ENCODE measurements around the gene ATP5ME. TPM values are rescaled to one million over a fixed set of nuclear protein-coding genes. Genes with fewer than 3 reads are reported as not detected.

Gene ATP5ME
- total RNA-seq, 1 experiment from 2014 or later: 330 TPM

DNA sequence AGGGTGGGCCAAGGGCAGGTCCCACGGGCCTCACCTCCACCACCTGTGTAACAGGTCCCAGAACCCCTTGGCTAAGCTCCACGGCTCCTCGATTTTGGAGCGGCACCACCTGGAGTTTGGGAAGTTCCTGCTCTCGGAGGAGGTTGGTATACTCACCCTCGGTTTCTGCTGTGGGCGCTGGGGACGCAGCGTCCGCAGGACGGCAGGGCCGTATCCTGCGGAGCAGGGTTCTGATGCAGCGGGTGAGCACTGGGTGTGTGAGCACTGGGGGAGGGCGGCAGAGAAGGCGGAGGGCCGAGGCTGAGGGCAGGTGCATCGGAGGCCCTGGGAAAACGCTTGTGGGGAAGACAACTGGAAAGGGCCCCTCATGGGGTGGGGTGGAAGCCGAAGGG is 11.0 kb downstream of the ATP5ME start (continued):
- TF ChIP-seq, protein P1, sequence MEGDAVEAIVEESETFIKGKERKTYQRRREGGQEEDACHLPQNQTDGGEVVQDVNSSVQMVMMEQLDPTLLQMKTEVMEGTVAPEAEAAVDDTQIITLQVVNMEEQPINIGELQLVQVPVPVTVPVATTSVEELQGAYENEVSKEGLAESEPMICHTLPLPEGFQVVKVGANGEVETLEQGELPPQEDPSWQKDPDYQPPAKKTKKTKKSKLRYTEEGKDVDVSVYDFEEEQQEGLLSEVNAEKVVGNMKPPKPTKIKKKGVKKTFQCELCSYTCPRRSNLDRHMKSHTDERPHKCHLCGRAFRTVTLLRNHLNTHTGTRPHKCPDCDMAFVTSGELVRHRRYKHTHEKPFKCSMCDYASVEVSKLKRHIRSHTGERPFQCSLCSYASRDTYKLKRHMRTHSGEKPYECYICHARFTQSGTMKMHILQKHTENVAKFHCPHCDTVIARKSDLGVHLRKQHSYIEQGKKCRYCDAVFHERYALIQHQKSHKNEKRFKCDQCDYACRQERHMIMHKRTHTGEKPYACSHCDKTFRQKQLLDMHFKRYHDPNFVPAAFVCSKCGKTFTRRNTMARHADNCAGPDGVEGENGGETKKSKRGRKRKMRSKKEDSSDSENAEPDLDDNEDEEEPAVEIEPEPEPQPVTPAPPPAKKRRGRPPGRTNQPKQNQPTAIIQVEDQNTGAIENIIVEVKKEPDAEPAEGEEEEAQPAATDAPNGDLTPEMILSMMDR (IDR thresholded peaks at IDR 0.05 in 2 of 3, conservative IDR thresholded peaks at IDR 0.05 in 1 of 3; ENCODE audit: borderline replicate concordance in 1 of 3, insufficient read depth in 1 of 3, low read depth in 2 of 3, low read length in 2 of 3): no peak
- TF ChIP-seq, protein P2, sequence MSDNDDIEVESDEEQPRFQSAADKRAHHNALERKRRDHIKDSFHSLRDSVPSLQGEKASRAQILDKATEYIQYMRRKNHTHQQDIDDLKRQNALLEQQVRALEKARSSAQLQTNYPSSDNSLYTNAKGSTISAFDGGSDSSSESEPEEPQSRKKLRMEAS (IDR thresholded peaks at IDR 0.05): no peak
- TF ChIP-seq TCF7L2 (IDR thresholded peaks at IDR 0.05; ENCODE audit: borderline replicate concordance, extremely low read depth, insufficient read depth, insufficient read length) (no peak), CBX3 (IDR thresholded peaks at IDR 0.05; ENCODE audit: low read depth) (no peak), ELF1 (IDR thresholded peaks at IDR 0.05; ENCODE audit: borderline replicate concordance, low read depth) (no peak), POLR2AphosphoS5 (IDR thresholded peaks at IDR 0.05; ENCODE audit: low read depth, low read length) (no peak), SRF (IDR thresholded peaks at IDR 0.05; ENCODE audit: low read depth) (no peak), FOSL1 (IDR thresholded peaks at IDR 0.05; ENCODE audit: low read depth) (no peak), EZH2phosphoT487 (IDR thresholded peaks at IDR 0.05; ENCODE audit: borderline replicate concordance) (no peak), SP1 (IDR thresholded peaks at IDR 0.05; ENCODE audit: low read depth) (no peak)

DNA sequence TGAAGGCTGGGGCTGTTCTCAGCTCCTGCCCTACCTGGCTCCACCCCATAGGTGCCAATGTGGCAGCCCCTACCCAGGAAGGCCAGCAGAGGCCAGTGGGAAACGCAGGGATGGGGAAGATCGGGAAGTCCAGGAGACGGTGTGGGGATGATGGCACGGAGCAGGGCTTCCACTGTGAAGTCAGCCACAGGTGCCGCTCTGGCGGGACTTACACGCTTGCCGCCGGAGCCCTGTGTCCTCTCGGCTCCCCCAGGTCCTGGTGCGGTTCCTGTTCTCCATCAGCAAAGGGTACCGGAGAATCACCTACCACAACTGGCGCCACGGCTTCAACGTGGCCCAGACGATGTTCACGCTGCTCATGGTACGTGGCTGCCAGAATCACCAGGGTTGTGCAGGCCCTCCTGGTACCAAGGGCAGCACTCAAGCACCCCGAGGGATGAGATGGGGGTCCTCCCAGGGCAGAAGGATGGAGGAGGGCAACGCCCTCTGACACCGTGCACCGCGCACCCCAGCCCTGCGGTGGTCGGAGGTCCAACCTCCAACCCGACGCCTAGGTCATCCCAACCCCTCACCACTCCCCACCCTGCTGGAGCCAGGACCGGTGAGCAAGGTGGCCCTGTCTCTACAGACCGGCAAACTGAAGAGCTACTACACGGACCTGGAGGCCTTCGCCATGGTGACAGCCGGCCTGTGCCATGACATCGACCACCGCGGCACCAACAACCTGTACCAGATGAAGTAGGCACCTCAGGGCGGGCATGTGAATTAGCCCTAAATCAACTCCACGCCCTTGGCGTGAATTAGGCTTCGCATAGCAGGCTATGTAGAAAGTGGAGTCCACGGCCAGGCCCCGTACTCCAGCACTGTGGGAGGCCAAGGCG is 12.0 kb downstream of the ATP5ME start:
- Histone ChIP-seq H3K9ac (ENCODE audit: low read length) (no peak overlapping the region), H3K9me3 (ENCODE audit: control insufficient read depth in 1 of 2, insufficient read depth in 1 of 2, low read depth in 1 of 2, low read length in 2 of 2) (no peaks in the 10 kb centered on the region), H3K4me2 (ENCODE audit: low read length) (no peak overlapping the region), H3K4me1 (ENCODE audit: control insufficient read depth in 1 of 2, insufficient read depth in 2 of 2, low read length in 2 of 2) (no peaks in the 10 kb centered on the region), H3K79me2 (ENCODE audit: insufficient read depth, low read length) (no peaks in the 10 kb centered on the region), H3K9me2 (ENCODE audit: insufficient read depth) (no peaks in the 10 kb centered on the region), H3K36me3 (ENCODE audit: control insufficient read depth in 1 of 2, insufficient read depth in 2 of 2, low read length in 2 of 2) (no peaks in the 10 kb centered on the region), H4K20me1 (ENCODE audit: insufficient read depth) (no peaks in the 10 kb centered on the region), H2AFZ (ENCODE audit: low read depth, low read length, poor library complexity, severe bottlenecking) (no peak overlapping the region), H3K27ac (ENCODE audit: low read depth, low read length) (no peak overlapping the region), H3K27me3 (ENCODE audit: insufficient read depth, low read length) (no peaks in the 10 kb centered on the region), H3K4me3 (replicated peaks in 1 of 2; ENCODE audit: low read depth in 1 of 2, low read length in 2 of 2) (no peak overlapping the region)
- ChIA-PET RAD21 (ENCODE audit: low non-redundant PET in 1 of 2, low total read pairs in 2 of 2, uncharacterized antibody in 2 of 2, unreplicated experiment in 2 of 2) (no interaction called here), CTCF (no interaction called here), POLR2A (no interaction called here)
- ATAC-seq (no peak), DNase-seq (ENCODE audit: low read depth, low spot score) (no peak)
- TF ChIP-seq, protein P3, sequence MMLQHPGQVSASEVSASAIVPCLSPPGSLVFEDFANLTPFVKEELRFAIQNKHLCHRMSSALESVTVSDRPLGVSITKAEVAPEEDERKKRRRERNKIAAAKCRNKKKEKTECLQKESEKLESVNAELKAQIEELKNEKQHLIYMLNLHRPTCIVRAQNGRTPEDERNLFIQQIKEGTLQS (IDR thresholded peaks at IDR 0.05): no peak
- TF ChIP-seq YY1 (IDR thresholded peaks at IDR 0.05; ENCODE audit: extremely low read depth, insufficient replicate concordance, low read depth, low read length) (no peak), POLR2A (IDR thresholded peaks at IDR 0.05; ENCODE audit: borderline replicate concordance, extremely low read depth, insufficient read depth, insufficient read length) (no peak), ZFX (IDR thresholded peaks at IDR 0.05) (no peak), POLR2AphosphoS5 (IDR thresholded peaks at IDR 0.05; ENCODE audit: low read depth, low read length) (no peak), SRF (IDR thresholded peaks at IDR 0.05; ENCODE audit: low read depth) (no peak)
- TF ChIP-seq, protein P2 (IDR thresholded peaks at IDR 0.05): no peak
- no TSS peak for BruUV-seq (replicated peaks)
- intact Hi-C loops (cut with micrococcal nuclease): no loop called here
